GM12878 (cell line): ENCODE data around the gene OPA1. TPM values are rescaled to one million over a fixed set of nuclear protein-coding genes. Genes with fewer than 3 reads are reported as not detected.
A peak's percentile ranks its signal among the peaks of the same experiment; 100 is the strongest.

Source experiments
- BCL11A ChIP-seq: IDR thresholded peaks from 2 replicates; pipeline ENCODE4 v1.6.1; 2011; ENCODE audit warnings: low read depth, low read length
- ELK1 ChIP-seq: IDR thresholded peaks from 2 replicates; pipeline ENCODE4 v1.6.1; 2012; ENCODE audit warnings: low read depth, low read length, improper control_type of control experiment
- ETV6 ChIP-seq, 2 experiments: fragments of 450-650 bp in 1 of 2; IDR thresholded peaks in 1 of 2; conservative IDR thresholded peaks in 1 of 2; 2 replicates each; pipeline ENCODE4 v1.6.1; 2014; ENCODE audit warnings: antibody characterized with exemption in 1 of 2, borderline replicate concordance in 1 of 2, low read depth in 1 of 2, mild to moderate bottlenecking in 1 of 2, moderate library complexity in 1 of 2
- HSF1 ChIP-seq: fragments of 150-350 bp; IDR thresholded peaks from 2 replicates; pipeline ENCODE4 v1.6.1; 2014; ENCODE audit warnings: mild to moderate bottlenecking, low read depth, low read length
- IRF5 ChIP-seq: fragments of 450-650 bp; IDR thresholded peaks from 2 replicates; pipeline ENCODE4 v1.6.1; 2017; ENCODE audit warnings: borderline replicate concordance
- NFIC ChIP-seq: IDR thresholded peaks from 2 replicates; pipeline ENCODE4 v1.6.1; 2012; ENCODE audit warnings: low read depth, mild to moderate bottlenecking, inconsistent platforms, low read length, moderate library complexity
- NR2C2 ChIP-seq: IDR thresholded peaks from 2 replicates; pipeline ENCODE4 v1.6.1; 2011; ENCODE audit warnings: borderline replicate concordance, low read depth; ENCODE audit not compliant: control insufficient read depth, insufficient read length
- POLR2AphosphoS2 ChIP-seq: IDR thresholded peaks from 2 replicates; pipeline ENCODE4 v1.6.1; 2011; ENCODE audit warnings: low read depth, mild to moderate bottlenecking, low read length, improper control_type of control experiment, moderate library complexity
- POU2F2 ChIP-seq: IDR thresholded peaks from 3 replicates; pipeline ENCODE4 v1.6.1; 2011; ENCODE audit warnings: low read depth, mild to moderate bottlenecking, low read length, borderline replicate concordance
- RUNX3 ChIP-seq: IDR thresholded peaks from 2 replicates; pipeline ENCODE4 v1.6.1; 2012; ENCODE audit warnings: low read length, inconsistent platforms
- SMAD5 ChIP-seq: IDR thresholded peaks from 2 replicates; pipeline ENCODE4 v1.6.1; 2016; ENCODE audit warnings: antibody characterized with exemption, low read depth
- polyA plus RNA-seq, 11 experiments: library from polyadenylated mRNA; depleted of rRNA in 4 of 11; unstranded in 6 of 11; stranded (reverse) in 5 of 11; fragments of >200 nt; fragmentation: Nextera tagmentation in 4 of 11; fragmentation: Illumina TruSeq in 1 of 11; extraction: Ambion mirVana in 4 of 11; extraction: Trizol in 1 of 11; gene quantifications; 1 replicate in 1 of 11; 2 replicates in 10 of 11; pipeline versions ENCODE4 v1.2.1 to v1.2.3, GENCODE V29; 2011 to 2016; ENCODE audit warnings: inconsistent platforms in 2 of 11, missing spikeins in 2 of 11, low read depth in 1 of 11
- total RNA-seq, 4 experiments: library from RNA; depleted of rRNA in 3 of 4; stranded (reverse); fragments of >200 nt in 3 of 4; fragmentation: Illumina TruSeq in 1 of 4; extraction: Trizol in 1 of 4; gene quantifications; 2 replicates each; pipeline versions ENCODE4 v1.2.1 to v1.2.3, GENCODE V29; 2013 to 2021

The OPA1 gene
- total and polyA plus RNA-seq, 10 of the 15 experiments (the other 5 are each of a cell fraction or from before 2014, with no cell fraction given), result 14.7 to 108 (median 59.3) TPM

- no peak for TF ChIP-seq IRF5
- peak; percentile 90 for TF ChIP-seq RUNX3
- no peak for TF ChIP-seq POLR2AphosphoS2
- no peak for TF ChIP-seq POU2F2
- TF ChIP-seq ELK1, result no peak
- TF ChIP-seq BCL11A, result no peak
- TF ChIP-seq ETV6 (conservative IDR thresholded peaks at IDR 0.05 in 1 of 2, IDR thresholded peaks at IDR 0.05 in 1 of 2; ENCODE audit: borderline replicate concordance in 1 of 2, low read depth in 1 of 2), result no peak
- TF ChIP-seq NFIC, result peak; percentile 41; the same call in 1 of the 2 replicates
- TF ChIP-seq HSF1, result no peak
- no peak for TF ChIP-seq NR2C2
- TF ChIP-seq SMAD5, result no peak
Observed at GRCh38 chr3:193701953-193702635, 109.1 kb downstream of the OPA1 start (continued).
